Ascending aorta (tissue), 2 donors: ENCODE results near the gene CPXM2. TPM values are rescaled to one million over a fixed set of nuclear protein-coding genes. Genes with fewer than 3 reads are reported as not detected.
A peak's percentile ranks its signal among the peaks of the same experiment; 100 is the strongest.

Source experiments
- DNase-seq, 2 donors: peaks; one replicate each; pipeline ENCODE4 v3.0.0-alpha.2; 2019; ENCODE audit warnings: low spot score in 2 of 2
- H3K27ac ChIP-seq, 2 donors: fragments of 200-600 bp; sonication (generic); one replicate each; pipeline ENCODE4 v1.5.1; 2016 to 2017; ENCODE audit warnings: mild to moderate bottlenecking in 1 of 2
- H3K27me3 ChIP-seq: fragments of 200-600 bp; sonication (generic); one replicate; pipeline ENCODE4 v1.5.1; 2017
- H3K36me3 ChIP-seq, 2 donors: fragments of 200-600 bp; sonication (generic); one replicate each; pipeline ENCODE4 v1.5.1; 2016
- H3K4me1 ChIP-seq, 2 donors: fragments of 200-600 bp; sonication (generic); one replicate each; pipeline ENCODE4 v1.5.1; 2016 to 2017; ENCODE audit warnings: mild to moderate bottlenecking in 1 of 2
- H3K4me3 ChIP-seq, 2 donors: fragments of 200-600 bp; sonication (generic); one replicate each; pipeline ENCODE4 v1.5.1; 2016 to 2017; ENCODE audit warnings: mild to moderate bottlenecking in 1 of 2
- H3K9me3 ChIP-seq, 2 donors: fragments of 200-600 bp; sonication (generic); one replicate each; pipeline ENCODE4 v1.5.1; 2016
- intact Hi-C: fragments of 100-400 bp; cut with DNase I; formaldehyde crosslinking; loops from one replicate; pipeline ENCODE4 v1.15.1; 2023
- total RNA-seq: library from RNA; depleted of rRNA; stranded (reverse); fragments of >200 nt; gene quantifications from one replicate; pipeline ENCODE4 v1.1.0, GENCODE V29; 2016
- TF ChIP-seq, protein P1 (sequence below), 3 experiments: fragments of 200-600 bp in 2 of 3; fragments of 450-650 bp in 1 of 3; sonication (generic) in 2 of 3; IDR thresholded peaks; one replicate each; pipeline ENCODE4 v1.5.1; 2016 to 2019; ENCODE audit warnings: antibody characterized with exemption in 3 of 3, mild to moderate bottlenecking in 1 of 3, moderate library complexity in 1 of 3

CPXM2 gene
- total RNA-seq, 1 donor from 2014 or later = 125 TPM

GRCh38 chr10:123835575-123835974 lies 56.0 kb downstream of the CPXM2 start:
- no peak for DNase-seq
- Histone ChIP-seq H3K36me3 (peaks cover 0 to 13% of the 10 kb centered on the region in 2 donors), H3K9me3 (no peaks in the 10 kb centered on the region), H3K27me3 (no peaks in the 10 kb centered on the region), H3K27ac (peak overlapping the region; percentile 62 to 64), H3K4me3 (no peak overlapping the region), H3K4me1 (peaks cover 0 to 16% of the 10 kb centered on the region in 2 donors)
- TF ChIP-seq, protein P1, sequence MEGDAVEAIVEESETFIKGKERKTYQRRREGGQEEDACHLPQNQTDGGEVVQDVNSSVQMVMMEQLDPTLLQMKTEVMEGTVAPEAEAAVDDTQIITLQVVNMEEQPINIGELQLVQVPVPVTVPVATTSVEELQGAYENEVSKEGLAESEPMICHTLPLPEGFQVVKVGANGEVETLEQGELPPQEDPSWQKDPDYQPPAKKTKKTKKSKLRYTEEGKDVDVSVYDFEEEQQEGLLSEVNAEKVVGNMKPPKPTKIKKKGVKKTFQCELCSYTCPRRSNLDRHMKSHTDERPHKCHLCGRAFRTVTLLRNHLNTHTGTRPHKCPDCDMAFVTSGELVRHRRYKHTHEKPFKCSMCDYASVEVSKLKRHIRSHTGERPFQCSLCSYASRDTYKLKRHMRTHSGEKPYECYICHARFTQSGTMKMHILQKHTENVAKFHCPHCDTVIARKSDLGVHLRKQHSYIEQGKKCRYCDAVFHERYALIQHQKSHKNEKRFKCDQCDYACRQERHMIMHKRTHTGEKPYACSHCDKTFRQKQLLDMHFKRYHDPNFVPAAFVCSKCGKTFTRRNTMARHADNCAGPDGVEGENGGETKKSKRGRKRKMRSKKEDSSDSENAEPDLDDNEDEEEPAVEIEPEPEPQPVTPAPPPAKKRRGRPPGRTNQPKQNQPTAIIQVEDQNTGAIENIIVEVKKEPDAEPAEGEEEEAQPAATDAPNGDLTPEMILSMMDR (IDR thresholded peaks at IDR 0.05) = no peak
- intact Hi-C loops = no loop called here

DNA sequence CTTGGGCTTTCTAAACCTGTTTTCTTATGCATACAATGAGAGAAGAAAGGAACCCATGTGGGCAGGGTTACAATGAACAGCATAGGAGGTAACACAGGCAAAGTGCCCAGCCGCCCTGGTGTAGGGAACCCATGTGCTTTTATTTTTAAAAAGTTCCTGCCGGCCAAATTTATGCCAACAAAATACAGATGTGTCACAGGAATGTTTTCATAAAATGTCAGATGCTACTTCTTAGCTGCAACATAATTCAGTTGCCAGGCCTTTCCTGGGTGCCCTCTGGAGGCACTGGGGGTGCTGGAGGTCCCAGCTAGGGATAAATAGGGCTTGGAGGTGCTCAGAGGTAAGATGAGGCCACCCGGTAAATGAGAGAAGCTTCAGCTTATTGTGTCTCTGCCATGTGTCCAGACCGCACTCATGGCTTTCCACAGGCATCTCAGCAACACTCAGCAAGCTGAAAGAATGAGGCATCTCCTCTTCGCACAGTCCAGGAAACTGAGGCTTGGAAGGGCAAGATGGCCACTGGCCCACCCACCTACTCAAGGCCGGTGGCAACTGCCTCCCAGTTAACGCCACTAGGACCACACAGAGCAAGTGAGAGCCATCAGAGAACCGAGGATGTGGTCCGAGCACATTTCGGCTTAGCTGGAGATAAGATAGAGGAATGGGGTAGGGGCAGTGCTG lies 58.3 kb downstream of the CPXM2 start:
- no peak for DNase-seq
- Histone ChIP-seq H3K27me3 (no peaks in the 10 kb centered on the region), H3K4me3 (no peak overlapping the region), H3K4me1 (peaks cover 0 to 16% of the 10 kb centered on the region in 2 donors), H3K27ac (peak overlapping the region in 1 of 2 donors; percentile 14), H3K9me3 (no peaks in the 10 kb centered on the region), H3K36me3 (peaks cover 0 to 6% of the 10 kb centered on the region in 2 donors)
- TF ChIP-seq, protein P1 (IDR thresholded peaks at IDR 0.05) = no peak
- intact Hi-C loops = no loop called here

- no peaks in the 10 kb centered on the region for H3K9me3 ChIP-seq
- no peak overlapping the region for H3K27ac ChIP-seq
- TF ChIP-seq, protein P1 (IDR thresholded peaks at IDR 0.05) = no peak
- no peak overlapping the region for H3K4me3 ChIP-seq
- H3K4me1 ChIP-seq = peaks cover 0 to 20% of the 10 kb centered on the region in 2 donors
- H3K36me3 ChIP-seq = peaks cover 0 to 4% of the 10 kb centered on the region in 2 donors
- intact Hi-C loops = no loop called here
- DNase-seq = no peak
- no peaks in the 10 kb centered on the region for H3K27me3 ChIP-seq
These were observed 60.3 kb downstream of the CPXM2 start for GRCh38 chr10:123831259-123831658.

GRCh38 chr10:123821136-123821535 lies 70.5 kb downstream of the CPXM2 start:
- Histone ChIP-seq H3K27me3 (no peaks in the 10 kb centered on the region), H3K4me1 (peaks cover 0 to 17% of the 10 kb centered on the region in 2 donors), H3K27ac (peak overlapping the region in 1 of 2 donors; percentile 2), H3K36me3 (no peaks in the 10 kb centered on the region), H3K9me3 (peaks cover 0 to 6% of the 10 kb centered on the region in 2 donors), H3K4me3 (no peak overlapping the region)
- intact Hi-C loops = no loop called here
- TF ChIP-seq, protein P1 (IDR thresholded peaks at IDR 0.05) = no peak
- no peak for DNase-seq

DNA sequence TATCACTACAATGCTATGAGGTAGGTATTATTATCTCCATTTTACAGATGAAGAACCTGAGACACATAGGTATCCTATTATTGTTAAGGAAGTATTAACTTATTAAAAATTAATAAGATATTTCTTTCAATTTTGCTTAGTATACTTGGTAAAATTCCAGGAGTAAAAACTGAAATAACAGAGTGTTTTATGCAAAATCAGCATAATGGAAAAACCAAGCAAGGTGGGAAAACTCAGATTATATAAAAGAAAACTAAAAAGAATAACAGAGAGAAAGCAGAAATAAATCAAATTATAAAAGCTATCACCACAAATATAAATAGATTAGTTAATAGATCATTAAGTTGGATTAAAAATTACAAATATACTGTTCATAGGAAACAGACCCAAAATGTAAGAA lies 82.0 kb downstream of the CPXM2 start:
- intact Hi-C loops = no loop called here
- Histone ChIP-seq H3K4me1 (peaks cover 0 to 17% of the 10 kb centered on the region in 2 donors), H3K36me3 (no peaks in the 10 kb centered on the region), H3K27me3 (no peaks in the 10 kb centered on the region), H3K27ac (no peak overlapping the region), H3K4me3 (no peak overlapping the region), H3K9me3 (peaks cover 0 to 3% of the 10 kb centered on the region in 2 donors)
- DNase-seq = no peak
- TF ChIP-seq, protein P1 (IDR thresholded peaks at IDR 0.05) = no peak
